Measurements from ENCODE around the gene TMEM151B. TPM values are rescaled to one million over a fixed set of nuclear protein-coding genes. Genes with fewer than 3 reads are reported as not detected.

Gene TMEM151B
- total RNA-seq, 4 donors from 2014 or later, result 0.11 TPM; not detected in 3

GRCh38 chr6:44267252-44267651, 3.0 kb upstream of the TMEM151B start:
- TF ChIP-seq CTCF (IDR thresholded peaks at IDR 0.05 in 4 of 5, conservative IDR thresholded peaks at IDR 0.05 in 1 of 5), result no peak
- TF ChIP-seq POLR2A (IDR thresholded peaks at IDR 0.05), result no peak
- no peaks in the 10 kb centered on the region for H3K9me3 ChIP-seq
- peaks cover 20 to 36% (median 30%) of the 10 kb centered on the region in 3 donors for H3K27me3 ChIP-seq
- H3K4me3 ChIP-seq, result no peak overlapping the region
- H3K4me1 ChIP-seq, result peaks cover 20 to 23% of the 10 kb centered on the region in 2 donors
- H3K27ac ChIP-seq, result no peak overlapping the region
- DNase-seq (no peak), ATAC-seq (no peak)
- in situ Hi-C loops (cut with MboI; ENCODE audit: low sequenced_read_pairs in 4 of 4), result loop anchor here in 1 of 4 donors (5.0 kb wide), 1 partner anchor 70 kb away; no protein-coding TSS in a partner anchor
- intact Hi-C loops (cut with DNase I; ENCODE audit: low total_unique reads), result no loop called here
- no peaks in the 10 kb centered on the region for H3K36me3 ChIP-seq

DNA sequence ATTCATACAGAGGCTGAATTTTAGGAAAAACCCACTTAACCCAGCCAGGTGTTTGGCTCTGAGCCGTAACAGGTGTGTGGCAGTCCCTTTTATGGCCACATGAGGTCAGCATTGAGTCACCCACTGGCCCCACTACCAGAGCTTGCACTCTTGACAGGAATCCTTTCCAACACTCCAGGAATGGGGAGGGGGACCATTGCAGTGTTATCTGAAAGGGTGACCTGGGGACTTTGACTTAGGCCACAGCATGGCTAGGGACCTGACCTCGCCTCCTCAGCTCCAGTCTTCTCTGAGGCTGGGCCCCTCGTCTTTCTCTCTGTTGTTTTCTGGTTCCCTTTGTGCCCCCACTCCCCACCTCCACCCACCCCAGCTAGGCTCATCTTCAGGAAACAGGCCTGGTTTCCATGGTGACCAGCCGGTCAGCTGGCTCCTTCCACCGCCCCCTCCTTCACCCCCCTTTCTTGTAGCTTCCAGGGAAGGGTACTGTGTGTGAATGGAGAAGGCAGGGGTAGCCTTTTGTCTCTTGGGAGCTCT, 2.1 kb upstream of the TMEM151B start:
- Histone ChIP-seq H3K36me3 (no peaks in the 10 kb centered on the region), H3K4me3 (no peak overlapping the region), H3K9me3 (no peaks in the 10 kb centered on the region), H3K27ac (no peak overlapping the region), H3K4me1 (peaks cover 17 to 19% of the 10 kb centered on the region in 2 donors), H3K27me3 (peaks cover 20 to 40% (median 30%) of the 10 kb centered on the region in 3 donors)
- DNase-seq (peak in 1 of 2 donors; percentile 50), ATAC-seq (peak in 1 of 2 donors; percentile 40)
- intact Hi-C loops (cut with DNase I; ENCODE audit: low total_unique reads), result loop anchor here (1.0 to 2.0 kb wide), 2 partner anchors 37 to 70 kb away; no protein-coding TSS in a partner anchor
- TF ChIP-seq CTCF (IDR thresholded peaks at IDR 0.05 in 4 of 5, conservative IDR thresholded peaks at IDR 0.05 in 1 of 5) (peak; percentile 62 to 84 (median 83)), POLR2A (IDR thresholded peaks at IDR 0.05) (no peak)
- in situ Hi-C loops (cut with MboI; ENCODE audit: low sequenced_read_pairs in 4 of 4), result loop anchor here in 1 of 4 donors (5.0 kb wide), 1 partner anchor 69 kb away; no protein-coding TSS in a partner anchor

- Histone ChIP-seq H3K4me3 (no peak overlapping the region), H3K4me1 (peaks cover 6 to 7% of the 10 kb centered on the region in 2 donors), H3K9me3 (no peaks in the 10 kb centered on the region), H3K27me3 (peaks cover 30 to 40% (median 30%) of the 10 kb centered on the region in 3 donors), H3K27ac (no peak overlapping the region), H3K36me3 (no peaks in the 10 kb centered on the region)
- no peak for DNase-seq
- ATAC-seq, result no peak
- TF ChIP-seq CTCF (IDR thresholded peaks at IDR 0.05 in 4 of 5, conservative IDR thresholded peaks at IDR 0.05 in 1 of 5) (no peak), POLR2A (IDR thresholded peaks at IDR 0.05) (no peak)
- intact Hi-C loops (cut with DNase I; ENCODE audit: low total_unique reads), result loop anchor here (2.0 kb wide), 1 partner anchor 35 kb away; no protein-coding TSS in a partner anchor
- in situ Hi-C loops (cut with MboI; ENCODE audit: low sequenced_read_pairs in 4 of 4), result loop anchor here in 1 of 4 donors (5.0 kb wide), 1 partner anchor 68 kb away; no protein-coding TSS in a partner anchor
These were observed 901 bp upstream of the TMEM151B start for GRCh38 chr6:44269178-44269920.

DNA sequence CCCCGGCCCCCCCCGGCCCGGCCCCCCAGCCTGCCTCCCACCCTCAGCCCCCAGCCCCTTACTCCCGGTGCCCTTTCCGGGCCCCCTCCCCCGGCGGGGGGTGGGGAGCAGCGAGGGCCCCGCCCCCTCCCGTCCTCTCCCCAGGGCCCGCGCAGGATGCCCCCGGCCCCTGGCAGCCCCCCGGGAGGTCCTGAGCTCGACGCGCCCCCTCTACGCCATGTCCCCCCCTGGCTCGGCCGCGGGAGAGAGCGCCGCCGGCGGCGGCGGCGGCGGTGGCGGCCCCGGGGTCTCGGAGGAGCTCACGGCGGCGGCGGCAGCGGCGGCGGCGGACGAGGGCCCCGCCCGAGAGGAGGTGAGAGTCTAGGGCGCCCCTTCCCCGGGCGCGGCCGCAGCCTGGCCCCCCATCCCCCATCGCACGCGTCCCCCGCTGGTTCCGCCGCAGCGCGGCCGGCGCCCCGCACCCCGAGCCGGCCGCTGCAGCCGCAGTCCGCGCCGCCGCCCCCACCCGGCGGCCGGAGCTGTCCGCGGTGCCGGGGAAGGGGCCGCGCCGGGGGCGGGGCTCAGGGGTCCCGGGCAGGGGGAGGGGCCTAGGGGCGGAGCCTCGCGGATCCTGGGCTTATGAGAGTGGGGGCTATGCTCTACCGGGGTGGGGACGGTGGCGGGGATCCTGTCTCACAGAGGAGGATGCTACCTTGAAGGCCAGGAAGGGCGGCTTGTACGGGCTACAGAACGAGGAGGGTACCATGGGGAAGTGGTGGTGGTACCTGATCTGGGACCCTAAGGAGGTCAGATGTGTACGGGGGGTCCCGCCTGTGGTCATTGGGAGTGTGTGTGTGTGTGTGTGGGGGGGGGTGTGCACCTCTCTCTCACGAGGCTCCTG, 516 bp downstream of the TMEM151B start:
- Histone ChIP-seq H3K4me1 (no peaks in the 10 kb centered on the region), H3K36me3 (no peaks in the 10 kb centered on the region), H3K9me3 (no peaks in the 10 kb centered on the region), H3K27me3 (peaks cover 30 to 46% (median 39%) of the 10 kb centered on the region in 3 donors), H3K27ac (no peak overlapping the region), H3K4me3 (peak overlapping the region in 2 of 4 donors; percentile 28 to 43)
- DNase-seq (no peak), ATAC-seq (no peak)
- TF ChIP-seq POLR2A (IDR thresholded peaks at IDR 0.05) (no peak), CTCF (IDR thresholded peaks at IDR 0.05 in 4 of 5, conservative IDR thresholded peaks at IDR 0.05 in 1 of 5) (no peak)
- in situ Hi-C loops (cut with MboI; ENCODE audit: low sequenced_read_pairs in 4 of 4), result no loop called here
- intact Hi-C loops (cut with DNase I; ENCODE audit: low total_unique reads), result no loop called here
